Upper lobe of right lung (tissue), 1 donor: Measurements from ENCODE around the gene PLOD3. TPM values are rescaled to one million over a fixed set of nuclear protein-coding genes. Genes with fewer than 3 reads are reported as not detected.

Experiments
- ATAC-seq: fragments of 200-7000 bp; cut with Tn5 transposase; one replicate; pipeline ENCODE4 v1.9.1; 2020; ENCODE audit warnings: mild to moderate bottlenecking, moderate library complexity
- DNase-seq: peaks from one replicate; pipeline ENCODE4 v3.0.0-alpha.2; 2020
- H3K27ac ChIP-seq: fragments of 200-600 bp; one replicate; pipeline ENCODE4 v1.8.0; 2022
- H3K27me3 ChIP-seq: fragments of 200-600 bp; one replicate; pipeline ENCODE4 v1.8.0; 2022; ENCODE audit warnings: mild to moderate bottlenecking
- H3K36me3 ChIP-seq: fragments of 200-600 bp; one replicate; pipeline ENCODE4 v1.8.0; 2022
- H3K4me1 ChIP-seq: fragments of 200-600 bp; one replicate; pipeline ENCODE4 v1.8.0; 2022
- H3K4me3 ChIP-seq: fragments of 200-600 bp; one replicate; pipeline ENCODE4 v1.8.0; 2022; ENCODE audit warnings: mild to moderate bottlenecking
- H3K9me3 ChIP-seq: fragments of 200-600 bp; one replicate; pipeline ENCODE4 v1.8.0; 2022
- intact Hi-C: fragments of 100-400 bp; cut with DNase I; formaldehyde crosslinking; loops from one replicate; pipeline ENCODE4 v1.11.0; 2022
- total RNA-seq: library from RNA; stranded (reverse); fragmentation: NEBNext Ultra II Directional; extraction: Animal tissue kit (Norgen Biotek cat#: 25700); gene quantifications from one replicate; pipeline ENCODE4 v1.2.1, GENCODE V29; 2021
- TF ChIP-seq, protein P1 (sequence below): fragments of 200-600 bp; IDR thresholded peaks from one replicate; pipeline ENCODE4 v1.8.0; 2022; ENCODE audit warnings: antibody characterized with exemption
- donor health status: DM: no; HTN: yes; CAD: no; lungs with severe emphysema.

PLOD3 gene
- total RNA-seq, 1 donor from 2014 or later = 82.1 TPM

DNA sequence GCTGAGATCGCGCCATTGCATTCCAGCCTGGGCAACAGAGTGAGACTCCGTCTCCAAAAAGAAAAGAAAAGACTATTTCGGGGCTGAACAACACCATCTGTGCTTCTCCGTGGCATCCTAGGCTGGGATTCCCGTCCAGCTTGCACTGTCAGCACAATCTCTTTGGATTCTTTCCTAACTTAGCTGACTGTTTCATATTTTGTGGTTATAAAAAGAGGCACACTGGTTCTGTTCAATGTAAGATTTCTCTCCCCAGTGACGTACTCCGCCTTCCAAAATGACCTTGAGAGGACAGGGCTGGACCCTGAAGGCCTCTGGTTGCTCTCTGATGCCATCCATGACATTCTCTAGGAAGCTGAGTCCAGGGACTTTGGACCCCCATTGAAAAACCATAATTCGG is 9.3 kb upstream of the PLOD3 start:
- H3K27ac ChIP-seq = peak overlapping the region; percentile 26
- no peaks in the 10 kb centered on the region for H3K27me3 ChIP-seq
- intact Hi-C loops = no loop called here
- TF ChIP-seq, protein P1, sequence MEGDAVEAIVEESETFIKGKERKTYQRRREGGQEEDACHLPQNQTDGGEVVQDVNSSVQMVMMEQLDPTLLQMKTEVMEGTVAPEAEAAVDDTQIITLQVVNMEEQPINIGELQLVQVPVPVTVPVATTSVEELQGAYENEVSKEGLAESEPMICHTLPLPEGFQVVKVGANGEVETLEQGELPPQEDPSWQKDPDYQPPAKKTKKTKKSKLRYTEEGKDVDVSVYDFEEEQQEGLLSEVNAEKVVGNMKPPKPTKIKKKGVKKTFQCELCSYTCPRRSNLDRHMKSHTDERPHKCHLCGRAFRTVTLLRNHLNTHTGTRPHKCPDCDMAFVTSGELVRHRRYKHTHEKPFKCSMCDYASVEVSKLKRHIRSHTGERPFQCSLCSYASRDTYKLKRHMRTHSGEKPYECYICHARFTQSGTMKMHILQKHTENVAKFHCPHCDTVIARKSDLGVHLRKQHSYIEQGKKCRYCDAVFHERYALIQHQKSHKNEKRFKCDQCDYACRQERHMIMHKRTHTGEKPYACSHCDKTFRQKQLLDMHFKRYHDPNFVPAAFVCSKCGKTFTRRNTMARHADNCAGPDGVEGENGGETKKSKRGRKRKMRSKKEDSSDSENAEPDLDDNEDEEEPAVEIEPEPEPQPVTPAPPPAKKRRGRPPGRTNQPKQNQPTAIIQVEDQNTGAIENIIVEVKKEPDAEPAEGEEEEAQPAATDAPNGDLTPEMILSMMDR = no peak
- DNase-seq (no peak), ATAC-seq (no peak)
- H3K9me3 ChIP-seq = no peaks in the 10 kb centered on the region
- H3K4me3 ChIP-seq = no peak overlapping the region
- peaks cover 54% of the 10 kb centered on the region for H3K36me3 ChIP-seq
- peaks cover 4% of the 10 kb centered on the region for H3K4me1 ChIP-seq

DNA sequence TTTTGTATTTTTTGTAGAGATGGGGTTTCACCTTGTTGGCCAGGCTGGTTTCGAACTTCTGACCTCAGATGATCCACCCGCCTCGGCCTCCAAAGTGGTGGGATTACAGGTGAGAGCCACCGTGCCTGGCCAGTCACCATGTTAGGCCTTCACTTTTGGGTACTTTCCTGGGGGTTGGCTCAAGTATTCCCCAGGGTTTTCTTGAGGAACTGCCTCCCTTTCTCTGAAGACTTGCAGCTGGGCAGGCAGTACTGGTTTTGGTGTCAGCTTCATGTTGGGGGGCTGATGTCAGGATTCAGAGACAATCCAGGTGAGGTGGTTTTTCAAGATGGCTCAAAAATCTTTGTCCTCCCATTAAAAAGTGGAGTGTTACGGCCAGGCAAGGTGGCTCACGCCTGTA is 8.3 kb upstream of the PLOD3 start:
- ATAC-seq (no peak), DNase-seq (no peak)
- intact Hi-C loops = no loop called here
- peaks cover 59% of the 10 kb centered on the region for H3K36me3 ChIP-seq
- H3K27me3 ChIP-seq = no peaks in the 10 kb centered on the region
- H3K27ac ChIP-seq = no peak overlapping the region
- no peaks in the 10 kb centered on the region for H3K4me1 ChIP-seq
- TF ChIP-seq, protein P1 = no peak
- no peak overlapping the region for H3K4me3 ChIP-seq
- H3K9me3 ChIP-seq = no peaks in the 10 kb centered on the region

DNA sequence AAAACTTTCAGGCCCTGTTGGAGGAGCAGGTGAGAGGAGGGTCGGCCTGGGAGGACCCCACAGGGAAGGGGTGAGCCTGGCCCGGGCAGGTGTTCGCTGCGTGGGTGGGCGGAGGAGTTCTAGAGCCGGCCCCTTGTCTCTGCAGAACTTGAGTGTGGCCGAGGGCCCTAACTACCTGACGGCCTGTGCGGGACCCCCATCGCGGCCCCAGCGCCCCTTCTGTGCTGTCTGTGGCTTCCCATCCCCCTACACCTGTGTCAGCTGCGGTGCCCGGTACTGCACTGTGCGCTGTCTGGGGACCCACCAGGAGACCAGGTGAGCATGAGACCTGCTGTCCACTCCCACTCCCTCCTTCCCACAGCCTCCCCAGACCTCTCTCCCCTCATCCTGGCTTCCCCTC is 6.1 kb upstream of the PLOD3 start:
- Histone ChIP-seq H3K4me1 (peaks cover 7% of the 10 kb centered on the region), H3K36me3 (peaks cover 53% of the 10 kb centered on the region), H3K27me3 (no peaks in the 10 kb centered on the region), H3K9me3 (no peaks in the 10 kb centered on the region), H3K4me3 (no peak overlapping the region), H3K27ac (no peak overlapping the region)
- ATAC-seq = peak; percentile 19
- no peak for DNase-seq
- TF ChIP-seq, protein P1 = no peak
- intact Hi-C loops = no loop called here

DNA sequence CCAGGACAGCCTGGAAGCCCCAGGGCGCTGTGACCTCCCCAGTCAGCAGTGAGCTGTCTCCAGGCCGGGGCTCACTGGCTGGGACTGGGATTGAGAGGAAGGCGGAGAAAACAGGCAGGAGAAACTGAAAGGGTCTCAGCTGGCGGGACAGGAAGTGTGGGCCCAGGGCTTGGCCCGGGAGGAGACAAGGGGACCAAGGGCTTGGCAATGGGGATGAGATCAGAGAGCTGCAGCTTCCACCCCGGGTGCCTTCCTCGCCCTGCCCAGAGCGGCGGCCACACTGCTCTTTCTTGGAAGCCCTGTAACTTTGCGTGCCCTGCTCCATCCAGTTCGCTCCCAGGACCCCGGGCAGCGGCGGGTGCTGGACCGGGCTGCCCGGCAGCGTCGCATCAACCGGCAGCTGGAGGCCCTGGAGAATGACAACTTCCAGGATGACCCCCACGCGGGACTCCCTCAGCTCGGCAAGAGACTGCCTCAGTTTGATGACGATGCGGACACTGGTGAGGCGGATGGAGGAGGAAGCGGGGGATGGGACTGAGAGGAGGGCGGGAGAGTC is 5.0 kb upstream of the PLOD3 start:
- no peak overlapping the region for H3K27ac ChIP-seq
- no peak overlapping the region for H3K4me3 ChIP-seq
- peaks cover 7% of the 10 kb centered on the region for H3K4me1 ChIP-seq
- H3K27me3 ChIP-seq = no peaks in the 10 kb centered on the region
- intact Hi-C loops = no loop called here
- DNase-seq (no peak), ATAC-seq (no peak)
- TF ChIP-seq, protein P1 = no peak
- no peaks in the 10 kb centered on the region for H3K9me3 ChIP-seq
- peaks cover 51% of the 10 kb centered on the region for H3K36me3 ChIP-seq

DNA sequence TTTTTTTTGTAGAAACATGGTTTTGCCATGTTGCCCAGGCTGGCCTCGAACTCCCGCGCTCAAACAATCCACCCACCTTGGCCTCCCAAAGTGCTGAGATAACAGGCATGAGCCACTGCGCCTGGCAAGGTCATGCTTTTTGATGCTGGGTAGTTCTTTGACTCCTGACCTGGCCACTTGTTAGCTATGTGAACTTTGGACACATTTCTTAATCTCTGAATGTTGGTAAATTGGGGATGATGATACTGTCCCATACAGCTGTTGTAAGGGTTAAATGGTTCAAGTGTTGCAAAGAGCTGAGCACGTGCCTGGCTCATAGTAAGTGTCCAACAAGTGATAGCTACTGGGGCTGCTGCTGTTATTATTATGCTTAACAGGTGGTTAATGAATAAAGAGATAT is 2.9 kb upstream of the PLOD3 start:
- Histone ChIP-seq H3K36me3 (peaks cover 39% of the 10 kb centered on the region), H3K27ac (no peak overlapping the region), H3K4me3 (no peak overlapping the region), H3K4me1 (peaks cover 16% of the 10 kb centered on the region), H3K27me3 (no peaks in the 10 kb centered on the region), H3K9me3 (no peaks in the 10 kb centered on the region)
- TF ChIP-seq, protein P1 = no peak
- intact Hi-C loops = no loop called here
- ATAC-seq (no peak), DNase-seq (no peak)
